ENCODE measurements around the gene DAPK2. TPM values are rescaled to one million over a fixed set of nuclear protein-coding genes. Genes with fewer than 3 reads are reported as not detected.

Gene DAPK2
- total RNA-seq, 1 donor from 2014 or later = 0.52 TPM

- Mint-ChIP-seq H3K4me1 (ENCODE audit: low read depth, unreplicated experiment) (peaks cover 14% of the 10 kb centered on the region), H3K36me3 (ENCODE audit: low read depth, unreplicated experiment) (no peaks in the 10 kb centered on the region), H3K27ac (ENCODE audit: unreplicated experiment) (no peak overlapping the region), H3K9me3 (ENCODE audit: unreplicated experiment) (peaks cover 2% of the 10 kb centered on the region), H3K27me3 (ENCODE audit: low read depth, unreplicated experiment) (peaks cover 13% of the 10 kb centered on the region), H3K4me3 (ENCODE audit: unreplicated experiment) (no peak overlapping the region)
- TF ChIP-seq CTCF (IDR thresholded peaks at IDR 0.05; ENCODE audit: insufficient read depth, low read depth, low read length) (no peak), EZH2 (IDR thresholded peaks at IDR 0.05; ENCODE audit: insufficient read depth, low read length) (no peak)
- H3K27ac ChIP-seq (ENCODE audit: low read depth, low read length) = no peak overlapping the region
- FAIRE-seq (no peak), DNase-seq (ENCODE audit: low read depth) (no peak)
- H3K79me2 ChIP-seq (ENCODE audit: insufficient read depth, low read length) = no peaks in the 10 kb centered on the region
- peaks cover 19% of the 10 kb centered on the region for H3K4me1 ChIP-seq (ENCODE audit: insufficient read depth, low read length)
- H4K20me1 ChIP-seq (ENCODE audit: insufficient read depth, low read length) = no peaks in the 10 kb centered on the region
- H3K36me3 ChIP-seq (ENCODE audit: insufficient read depth, low read length) = no peaks in the 10 kb centered on the region
- no peak overlapping the region for H3K4me3 ChIP-seq (ENCODE audit: insufficient read depth, low read depth, low read length)
- no peak overlapping the region for H3K9ac ChIP-seq (ENCODE audit: low read length)
- no peak overlapping the region for H2AFZ ChIP-seq (ENCODE audit: low read depth, low read length)
- H3K9me3 ChIP-seq (ENCODE audit: insufficient read depth, low read depth, low read length) = no peaks in the 10 kb centered on the region
- H3K27me3 ChIP-seq (ENCODE audit: insufficient read depth, low read length) = no peaks in the 10 kb centered on the region
- H3K4me2 ChIP-seq (ENCODE audit: low read length) = no peak overlapping the region
These were observed 138.0 kb downstream of the DAPK2 start for GRCh38 chr15:63908281-63908680.

- Histone ChIP-seq H3K9me3 (ENCODE audit: insufficient read depth, low read depth, low read length) (no peaks in the 10 kb centered on the region), H3K4me2 (ENCODE audit: low read length) (no peak overlapping the region), H3K79me2 (ENCODE audit: insufficient read depth, low read length) (no peaks in the 10 kb centered on the region), H3K9ac (ENCODE audit: low read length) (no peak overlapping the region), H3K4me3 (ENCODE audit: insufficient read depth, low read depth, low read length) (no peak overlapping the region), H3K4me1 (ENCODE audit: insufficient read depth, low read length) (peaks cover 19% of the 10 kb centered on the region), H2AFZ (ENCODE audit: low read depth, low read length) (no peak overlapping the region), H3K27me3 (ENCODE audit: insufficient read depth, low read length) (no peaks in the 10 kb centered on the region), H4K20me1 (ENCODE audit: insufficient read depth, low read length) (no peaks in the 10 kb centered on the region), H3K27ac (ENCODE audit: low read depth, low read length) (no peak overlapping the region), H3K36me3 (ENCODE audit: insufficient read depth, low read length) (no peaks in the 10 kb centered on the region)
- Mint-ChIP-seq H3K36me3 (ENCODE audit: low read depth, unreplicated experiment) (no peaks in the 10 kb centered on the region), H3K27me3 (ENCODE audit: low read depth, unreplicated experiment) (peaks cover 14% of the 10 kb centered on the region), H3K4me1 (ENCODE audit: low read depth, unreplicated experiment) (peaks cover 14% of the 10 kb centered on the region), H3K9me3 (ENCODE audit: unreplicated experiment) (peaks cover 2% of the 10 kb centered on the region), H3K4me3 (ENCODE audit: unreplicated experiment) (no peak overlapping the region), H3K27ac (ENCODE audit: unreplicated experiment) (no peak overlapping the region)
- DNase-seq (ENCODE audit: low read depth) (no peak), FAIRE-seq (no peak)
- no peak for TF ChIP-seq EZH2 (IDR thresholded peaks at IDR 0.05; ENCODE audit: insufficient read depth, low read length)
- no peak for TF ChIP-seq CTCF (IDR thresholded peaks at IDR 0.05; ENCODE audit: insufficient read depth, low read depth, low read length)
These were observed 138.8 kb downstream of the DAPK2 start for GRCh38 chr15:63907521-63907920.

GRCh38 chr15:63906266-63906584, 140.1 kb downstream of the DAPK2 start:
- H3K4me3 Mint-ChIP-seq (ENCODE audit: unreplicated experiment) = no peak overlapping the region
- no peak for DNase-seq (ENCODE audit: low read depth)
- no peaks in the 10 kb centered on the region for H4K20me1 ChIP-seq (ENCODE audit: insufficient read depth, low read length)
- no peak overlapping the region for H3K9ac ChIP-seq (ENCODE audit: low read length)
- no peak overlapping the region for H3K27ac Mint-ChIP-seq (ENCODE audit: unreplicated experiment)
- peaks cover 25% of the 10 kb centered on the region for H3K27me3 Mint-ChIP-seq (ENCODE audit: low read depth, unreplicated experiment)
- no peaks in the 10 kb centered on the region for H3K36me3 ChIP-seq (ENCODE audit: insufficient read depth, low read length)
- H3K27me3 ChIP-seq (ENCODE audit: insufficient read depth, low read length) = peaks cover 3% of the 10 kb centered on the region
- H3K9me3 Mint-ChIP-seq (ENCODE audit: unreplicated experiment) = peaks cover 2% of the 10 kb centered on the region
- no peak overlapping the region for H3K27ac ChIP-seq (ENCODE audit: low read depth, low read length)
- no peaks in the 10 kb centered on the region for H3K36me3 Mint-ChIP-seq (ENCODE audit: low read depth, unreplicated experiment)
- no peak overlapping the region for H3K4me3 ChIP-seq (ENCODE audit: insufficient read depth, low read depth, low read length)
- H2AFZ ChIP-seq (ENCODE audit: low read depth, low read length) = no peak overlapping the region
- H3K79me2 ChIP-seq (ENCODE audit: insufficient read depth, low read length) = no peaks in the 10 kb centered on the region
- no peak overlapping the region for H3K4me2 ChIP-seq (ENCODE audit: low read length)
- FAIRE-seq = no peak
- peaks cover 14% of the 10 kb centered on the region for H3K4me1 Mint-ChIP-seq (ENCODE audit: low read depth, unreplicated experiment)
- peaks cover 19% of the 10 kb centered on the region for H3K4me1 ChIP-seq (ENCODE audit: insufficient read depth, low read length)
- TF ChIP-seq CTCF (IDR thresholded peaks at IDR 0.05; ENCODE audit: insufficient read depth, low read depth, low read length) (no peak), EZH2 (IDR thresholded peaks at IDR 0.05; ENCODE audit: insufficient read depth, low read length) (no peak)
- H3K9me3 ChIP-seq (ENCODE audit: insufficient read depth, low read depth, low read length) = no peaks in the 10 kb centered on the region
